Breast epithelium (tissue), 4 donors: ENCODE results near the gene ZBTB4. TPM values are rescaled to one million over a fixed set of nuclear protein-coding genes. Genes with fewer than 3 reads are reported as not detected.

ENCODE experiments used
- DNase-seq, 2 donors: peaks; one replicate each; pipeline ENCODE4 v3.0.0-alpha.2; 2019; ENCODE audit warnings: low spot score in 2 of 2
- H3K27ac ChIP-seq, 2 donors: fragments of 200-600 bp; sonication (generic) in 1 of 2; one replicate each; pipeline ENCODE4 v1.5.1; 2016 to 2019; ENCODE audit warnings: mild to moderate bottlenecking in 1 of 2
- H3K27me3 ChIP-seq, 2 donors: fragments of 200-600 bp; sonication (generic) in 1 of 2; one replicate each; pipeline versions ENCODE4 v1.5.1 to v1.6.0; 2017 to 2019; ENCODE audit warnings: control low read depth in 1 of 2, mild to moderate bottlenecking in 1 of 2
- H3K36me3 ChIP-seq: fragments of 200-600 bp; one replicate; pipeline ENCODE4 v1.5.1; 2019
- H3K4me1 ChIP-seq, 2 donors: fragments of 200-600 bp; sonication (generic); one replicate each; pipeline ENCODE4 v1.5.1; 2016 to 2019; ENCODE audit warnings: control low read depth in 1 of 2
- H3K4me3 ChIP-seq, 3 donors: fragments of 200-600 bp; sonication (generic); 1 replicate in 2 of 3; 2 replicates in 1 of 3; pipeline ENCODE4 v1.5.1; 2016 to 2019; ENCODE audit warnings: mild to moderate bottlenecking in 3 of 3, moderate library complexity in 2 of 3
- H3K9me3 ChIP-seq, 2 donors: fragments of 200-600 bp; sonication (generic) in 1 of 2; one replicate each; pipeline ENCODE4 v1.5.1; 2016 to 2019; ENCODE audit warnings: control low read depth in 1 of 2
- CTCF ChIP-seq, 3 donors: fragments of 450-650 bp; IDR thresholded peaks; one replicate each; pipeline ENCODE4 v1.5.1; 2016 to 2017; ENCODE audit warnings: antibody characterized with exemption in 3 of 3, mild to moderate bottlenecking in 3 of 3, moderate library complexity in 3 of 3
- POLR2A ChIP-seq: fragments of 450-650 bp; IDR thresholded peaks from one replicate; pipeline ENCODE4 v1.6.1; 2016; ENCODE audit warnings: antibody characterized with exemption, mild to moderate bottlenecking, moderate library complexity
- POLR2AphosphoS5 ChIP-seq, 3 donors: sonication (generic); formaldehyde crosslinking; IDR thresholded peaks; one replicate each; pipeline ENCODE4 v1.6.1; 2017; ENCODE audit warnings: antibody characterized with exemption in 3 of 3
- intact Hi-C: fragments of 100-400 bp; cut with DNase I; formaldehyde crosslinking; loops from one replicate; pipeline ENCODE4 v1.15.1; 2023; ENCODE audit warnings: low total_unique reads
- total RNA-seq, 3 donors: library from RNA; depleted of rRNA; stranded (reverse); fragments of >200 nt; gene quantifications; one replicate each; pipeline ENCODE4 v1.1.0, GENCODE V29; 2016

ZBTB4 gene
- total RNA-seq, 3 donors from 2014 or later = 34.4 to 46.9 (median 45.7) TPM

GRCh38 chr17:7423679-7424078 is 55.8 kb downstream of the ZBTB4 start:
- Histone ChIP-seq H3K27ac (no peak overlapping the region), H3K4me1 (no peaks in the 10 kb centered on the region), H3K36me3 (no peaks in the 10 kb centered on the region), H3K27me3 (no peaks in the 10 kb centered on the region), H3K9me3 (no peaks in the 10 kb centered on the region), H3K4me3 (no peak overlapping the region)
- TF ChIP-seq POLR2AphosphoS5 (IDR thresholded peaks at IDR 0.05) (no peak), CTCF (IDR thresholded peaks at IDR 0.05) (no peak), POLR2A (no peak)
- DNase-seq = no peak
- intact Hi-C loops = no loop called here

GRCh38 chr17:7421186-7421585 is 58.2 kb downstream of the ZBTB4 start:
- TF ChIP-seq CTCF (IDR thresholded peaks at IDR 0.05) = no peak
- TF ChIP-seq POLR2A = no peak
- TF ChIP-seq POLR2AphosphoS5 (IDR thresholded peaks at IDR 0.05) = no peak
- Histone ChIP-seq H3K27ac (no peak overlapping the region), H3K9me3 (no peaks in the 10 kb centered on the region), H3K36me3 (no peaks in the 10 kb centered on the region), H3K27me3 (no peaks in the 10 kb centered on the region), H3K4me1 (no peaks in the 10 kb centered on the region), H3K4me3 (no peak overlapping the region)
- no peak for DNase-seq
- intact Hi-C loops = no loop called here

- intact Hi-C loops = no loop called here
- DNase-seq = no peak
Measured at GRCh38 chr17:7419819-7420610, 59.4 kb downstream of the ZBTB4 start, which contains the start of gene SPEM1. Gene SPEM1, plus strand, starts transcription at chr17:7420324. Its CDS starts 61 bp downstream, at chr17:7420385.

GRCh38 chr17:7418472-7419152 is 60.8 kb downstream of the ZBTB4 start:
- Histone ChIP-seq H3K27me3 (no peaks in the 10 kb centered on the region), H3K36me3 (no peaks in the 10 kb centered on the region), H3K9me3 (no peaks in the 10 kb centered on the region), H3K27ac (peak overlapping the region in 1 of 2 donors; percentile 32), H3K4me1 (no peaks in the 10 kb centered on the region), H3K4me3 (no peak overlapping the region)
- DNase-seq = no peak
- intact Hi-C loops = no loop called here
- TF ChIP-seq CTCF (IDR thresholded peaks at IDR 0.05) (no peak), POLR2AphosphoS5 (IDR thresholded peaks at IDR 0.05) (no peak), POLR2A (no peak)

More at GRCh38 chr17:7419819-7420610, 59.4 kb downstream of the ZBTB4 start, which contains the start of gene SPEM1:
- H3K27me3 ChIP-seq = no peaks in the 10 kb centered on the region
- no peaks in the 10 kb centered on the region for H3K4me1 ChIP-seq
- H3K27ac ChIP-seq = peak within 1 kb of the TSS in 1 of 2 donors; percentile 32
- H3K36me3 ChIP-seq = no peaks in the 10 kb centered on the region
- H3K9me3 ChIP-seq = no peaks in the 10 kb centered on the region
- H3K4me3 ChIP-seq = no peak within 1 kb of the TSS
- TF ChIP-seq POLR2A (no peak), POLR2AphosphoS5 (IDR thresholded peaks at IDR 0.05) (no peak), CTCF (IDR thresholded peaks at IDR 0.05) (no peak)
